Activated T-cell treated with anti-CD3 and anti-CD28 coated beads, Interleukin-2, amount 50 U/mL, for 24 hours (primary cell): ENCODE data around the gene CAMKK2.
"Not testable (repeated sequence)": the region's sequence is repeated elsewhere in the genome, so short reads cannot be mapped to it uniquely, and the experiment has no call there.

ENCODE experiments used
- DNase-seq: peaks from one replicate; pipeline ENCODE4 v3.0.0-alpha.2; 2020
- H3K27ac Mint-ChIP-seq: 2 replicates; pipeline ENCODE4 v1.8.0; 2020; ENCODE audit warnings: mild to moderate bottlenecking, mixed read lengths
- H3K27me3 Mint-ChIP-seq: 2 replicates; pipeline ENCODE4 v1.8.0; 2020; ENCODE audit warnings: mixed read lengths
- H3K36me3 Mint-ChIP-seq: 2 replicates; pipeline ENCODE4 v1.8.0; 2020; ENCODE audit warnings: low read depth, mixed read lengths
- H3K4me1 Mint-ChIP-seq: 2 replicates; pipeline ENCODE4 v1.8.0; 2020; ENCODE audit warnings: low read depth, mixed read lengths
- H3K4me3 Mint-ChIP-seq: 2 replicates; pipeline ENCODE4 v1.8.0; 2020; ENCODE audit warnings: mild to moderate bottlenecking, moderate library complexity, mixed read lengths
- H3K9me3 Mint-ChIP-seq: 2 replicates; pipeline ENCODE4 v1.8.0; 2020; ENCODE audit warnings: mixed read lengths

Gene CAMKK2

DNA sequence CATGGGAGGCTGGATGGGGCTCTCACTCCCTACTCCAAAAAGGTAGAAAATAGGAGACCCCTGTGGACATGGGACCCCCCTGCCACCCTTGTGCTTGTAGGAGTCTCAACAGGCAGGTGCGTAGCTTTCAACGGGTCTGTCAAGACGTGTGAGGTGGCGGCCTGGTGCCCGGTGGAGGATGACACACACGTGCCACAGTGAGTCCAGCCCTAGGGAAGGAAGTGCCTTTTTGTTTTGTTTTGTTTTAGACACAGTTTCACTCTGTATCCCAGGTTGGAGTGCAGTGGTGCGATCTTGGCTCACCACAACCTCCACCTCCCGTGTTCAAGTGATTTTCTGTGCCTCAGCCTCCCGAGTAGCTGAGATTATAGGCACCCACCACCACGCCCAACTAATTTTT, 73.7 kb downstream of the CAMKK2 start:
- H3K4me1 Mint-ChIP-seq, result peaks cover 41% of the 10 kb centered on the region
- no peaks in the 10 kb centered on the region for H3K9me3 Mint-ChIP-seq
- peak overlapping the region; percentile 78 for H3K27ac Mint-ChIP-seq
- peaks cover 62% of the 10 kb centered on the region for H3K36me3 Mint-ChIP-seq
- DNase-seq, result no peak
- no peaks in the 10 kb centered on the region for H3K27me3 Mint-ChIP-seq
- no peak overlapping the region for H3K4me3 Mint-ChIP-seq

DNA sequence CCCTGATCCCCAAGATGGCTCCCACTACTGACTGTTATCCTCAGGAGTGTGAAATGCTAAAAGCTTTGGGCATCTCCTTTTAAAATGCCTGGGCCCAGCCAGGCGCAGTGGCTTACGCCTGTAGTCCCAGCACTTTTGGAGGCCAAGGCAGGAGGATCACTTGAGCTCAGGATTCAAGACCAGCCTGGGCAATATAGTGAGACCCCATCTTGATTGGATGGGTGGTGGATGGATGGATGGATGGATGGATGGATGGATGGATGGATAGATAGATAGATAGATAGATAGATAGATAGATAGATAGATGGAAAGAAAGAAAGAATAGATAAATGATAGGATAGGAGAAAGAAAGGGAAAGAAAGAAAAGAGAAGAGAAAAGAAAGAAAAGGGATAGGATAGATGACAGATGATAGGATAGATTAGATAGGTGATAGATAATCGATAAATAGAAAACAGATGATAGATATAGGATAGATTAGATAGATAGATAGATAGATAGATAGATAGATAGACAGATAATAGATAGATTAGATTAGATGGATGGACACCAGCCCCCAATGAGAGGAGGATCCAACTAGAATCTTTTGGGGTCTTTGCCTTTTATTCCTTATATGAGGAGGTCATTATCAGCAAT, 77.0 kb downstream of the CAMKK2 start:
- no peaks in the 10 kb centered on the region for H3K9me3 Mint-ChIP-seq
- H3K27ac Mint-ChIP-seq, result no peak overlapping the region
- H3K27me3 Mint-ChIP-seq, result no peaks in the 10 kb centered on the region
- H3K4me3 Mint-ChIP-seq, result no peak overlapping the region
- peaks cover 54% of the 10 kb centered on the region for H3K36me3 Mint-ChIP-seq
- DNase-seq, result no peak
- H3K4me1 Mint-ChIP-seq, result peaks cover 45% of the 10 kb centered on the region

GRCh38 chr12:121218588-121219352, 77.7 kb downstream of the CAMKK2 start:
- peaks cover 55% of the 10 kb centered on the region for H3K36me3 Mint-ChIP-seq
- DNase-seq, result no peak
- H3K9me3 Mint-ChIP-seq, result no peaks in the 10 kb centered on the region
- no peaks in the 10 kb centered on the region for H3K27me3 Mint-ChIP-seq
- H3K27ac Mint-ChIP-seq, result peak overlapping the region; percentile 12
- peaks cover 46% of the 10 kb centered on the region for H3K4me1 Mint-ChIP-seq
- H3K4me3 Mint-ChIP-seq, result no peak overlapping the region

- Mint-ChIP-seq H3K27me3 (no peaks in the 10 kb centered on the region), H3K4me1 (peaks cover 46% of the 10 kb centered on the region), H3K9me3 (no peaks in the 10 kb centered on the region), H3K4me3 (no peak overlapping the region), H3K27ac (peak overlapping the region; percentile 37), H3K36me3 (peaks cover 54% of the 10 kb centered on the region)
- DNase-seq, result no peak
Measured at GRCh38 chr12:121217761-121218160, 78.7 kb downstream of the CAMKK2 start.

DNA sequence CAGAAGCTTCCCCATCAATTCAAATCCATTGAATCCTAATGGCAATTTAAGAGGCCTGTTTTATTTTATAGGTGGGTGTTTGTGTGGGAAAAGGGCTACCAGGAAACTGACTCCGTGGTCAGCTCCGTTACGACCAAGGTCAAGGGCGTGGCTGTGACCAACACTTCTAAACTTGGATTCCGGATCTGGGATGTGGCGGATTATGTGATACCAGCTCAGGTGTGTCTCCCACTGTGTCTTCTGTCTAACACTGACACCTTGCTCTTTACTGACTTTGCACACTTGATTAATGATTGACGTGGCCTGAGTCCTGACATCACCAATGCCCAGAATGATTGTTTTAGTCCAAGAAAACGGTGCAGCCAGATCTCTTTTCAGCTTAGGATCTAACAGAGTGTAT, 79.4 kb downstream of the CAMKK2 start:
- H3K9me3 Mint-ChIP-seq, result no peaks in the 10 kb centered on the region
- DNase-seq, result no peak
- H3K36me3 Mint-ChIP-seq, result peaks cover 53% of the 10 kb centered on the region
- H3K4me1 Mint-ChIP-seq, result peaks cover 46% of the 10 kb centered on the region
- H3K27me3 Mint-ChIP-seq, result no peaks in the 10 kb centered on the region
- no peak overlapping the region for H3K4me3 Mint-ChIP-seq
- H3K27ac Mint-ChIP-seq, result peak overlapping the region; percentile 1

GRCh38 chr12:121216102-121216501, 80.4 kb downstream of the CAMKK2 start:
- H3K27ac Mint-ChIP-seq, result peak overlapping the region; percentile 95
- H3K9me3 Mint-ChIP-seq, result no peaks in the 10 kb centered on the region
- no peak for DNase-seq
- peaks cover 48% of the 10 kb centered on the region for H3K4me1 Mint-ChIP-seq
- no peak overlapping the region for H3K4me3 Mint-ChIP-seq
- H3K36me3 Mint-ChIP-seq, result peaks cover 52% of the 10 kb centered on the region
- H3K27me3 Mint-ChIP-seq, result no peaks in the 10 kb centered on the region

DNA sequence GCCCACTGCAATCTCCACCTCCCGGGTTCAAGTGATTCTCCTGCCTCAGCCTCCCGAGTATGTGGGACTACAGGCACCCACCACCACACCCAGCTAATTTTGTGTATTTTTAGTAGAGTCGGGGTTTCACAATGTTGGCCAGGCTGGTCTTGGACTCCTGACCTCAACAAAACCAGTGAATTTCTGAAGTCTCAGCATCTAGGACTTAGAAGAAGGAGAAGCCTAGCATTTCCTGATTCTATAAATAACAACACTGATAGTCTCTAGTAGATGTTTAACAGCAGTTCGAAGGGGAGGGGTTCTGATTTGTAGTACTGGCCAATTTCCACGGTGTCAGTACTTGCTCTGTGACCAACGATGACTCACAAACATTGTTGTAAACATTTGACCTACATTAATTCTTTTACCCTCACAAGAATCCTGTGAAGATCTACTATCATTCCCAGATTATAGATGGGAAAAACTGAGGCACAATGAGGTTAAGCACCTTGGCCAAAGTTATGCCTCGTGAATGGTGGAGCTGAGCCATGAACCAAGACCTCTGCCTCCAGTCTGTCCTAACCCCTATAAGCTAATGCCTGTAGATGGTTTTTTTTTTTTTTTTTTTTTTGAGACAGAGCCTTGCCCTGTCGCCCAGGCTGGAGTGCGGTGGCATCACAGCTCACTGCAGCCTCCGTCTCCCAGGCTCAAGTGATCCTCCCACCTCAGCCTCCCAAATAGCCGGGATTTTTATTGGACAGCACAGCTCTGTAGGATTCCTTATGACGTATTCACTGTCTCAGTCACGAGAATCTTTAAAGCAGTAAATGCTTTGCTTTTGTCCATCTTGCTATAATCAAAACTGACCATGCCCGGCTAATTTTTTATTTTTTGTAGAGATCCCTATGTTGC, 81.4 kb downstream of the CAMKK2 start:
- DNase-seq, result no peak
- Mint-ChIP-seq H3K9me3 (no peaks in the 10 kb centered on the region), H3K27ac (peak overlapping the region; percentile 95), H3K27me3 (no peaks in the 10 kb centered on the region), H3K36me3 (peaks cover 56% of the 10 kb centered on the region), H3K4me1 (peaks cover 56% of the 10 kb centered on the region), H3K4me3 (peak overlapping the region; percentile 49)

DNA sequence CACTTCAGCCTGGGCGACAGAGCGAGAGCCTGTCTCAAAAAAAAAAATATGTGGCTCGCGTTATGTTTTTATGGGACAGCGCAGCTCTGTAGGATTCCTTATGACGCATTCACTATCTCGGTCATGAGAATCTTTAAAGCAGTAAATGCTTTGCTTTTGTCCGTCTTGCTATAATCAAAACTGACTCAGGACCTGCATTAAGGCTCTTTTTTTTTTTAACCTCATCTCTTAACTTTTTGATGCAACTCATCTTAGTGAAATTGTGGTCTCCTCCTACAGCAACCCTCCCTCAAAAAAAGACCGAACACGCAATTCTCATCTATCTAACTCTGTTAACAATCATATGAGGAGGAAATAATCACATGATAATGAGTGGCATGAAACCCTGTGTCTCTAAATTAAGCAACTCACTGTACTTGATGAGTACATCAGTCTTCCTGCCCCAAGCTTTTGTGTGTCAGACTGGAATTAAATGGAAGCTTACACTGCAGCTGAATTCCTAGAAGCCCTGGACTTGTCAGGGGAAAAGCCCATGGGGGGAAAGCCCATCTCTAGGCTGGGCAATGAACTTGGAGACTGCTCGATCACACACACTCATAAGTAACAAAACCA, 82.2 kb downstream of the CAMKK2 start:
- H3K27me3 Mint-ChIP-seq, result no peaks in the 10 kb centered on the region
- peaks cover 58% of the 10 kb centered on the region for H3K4me1 Mint-ChIP-seq
- H3K36me3 Mint-ChIP-seq, result peaks cover 52% of the 10 kb centered on the region
- H3K27ac Mint-ChIP-seq, result peak overlapping the region; percentile 95
- H3K4me3 Mint-ChIP-seq, result peak overlapping the region; percentile 49
- no peaks in the 10 kb centered on the region for H3K9me3 Mint-ChIP-seq
- peak; percentile 46 for DNase-seq

DNA sequence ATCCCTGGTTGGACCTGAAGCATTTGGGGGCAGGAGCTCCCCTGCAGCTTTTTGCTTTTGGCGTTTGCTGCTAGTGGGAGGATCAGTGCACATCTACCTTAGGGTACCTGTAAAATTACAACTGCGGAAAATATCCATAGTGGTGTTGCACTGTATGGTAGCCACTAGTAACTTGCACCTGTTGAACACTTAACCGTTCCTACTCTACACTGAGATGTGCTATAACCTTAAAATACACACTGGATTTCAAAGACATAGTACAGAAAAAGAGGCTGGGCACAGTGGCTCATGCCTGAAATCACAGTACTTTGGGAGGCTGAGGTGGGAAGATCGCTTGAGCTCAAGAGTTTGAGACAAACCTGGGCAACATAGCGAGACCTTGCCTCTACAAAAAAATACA, 83.6 kb downstream of the CAMKK2 start:
- H3K4me3 Mint-ChIP-seq, result no peak overlapping the region
- no peak for DNase-seq
- peaks cover 45% of the 10 kb centered on the region for H3K36me3 Mint-ChIP-seq
- H3K9me3 Mint-ChIP-seq, result no peaks in the 10 kb centered on the region
- no peaks in the 10 kb centered on the region for H3K27me3 Mint-ChIP-seq
- peak overlapping the region; percentile 52 for H3K27ac Mint-ChIP-seq
- peaks cover 64% of the 10 kb centered on the region for H3K4me1 Mint-ChIP-seq

GRCh38 chr12:121209624-121210572, 86.6 kb downstream of the CAMKK2 start, which contains the start of gene P2RX4:
P2RX4 (plus strand) TSS chr12:121210129; CDS start chr12:121210165, 36 bp downstream.
- Mint-ChIP-seq H3K27me3 (no peaks in the 10 kb centered on the region), H3K27ac (peak within 1 kb of the TSS; percentile 91), H3K36me3 (peaks cover 30% of the 10 kb centered on the region), H3K4me1 (peaks cover 47% of the 10 kb centered on the region), H3K4me3 (peak within 1 kb of the TSS; percentile 85), H3K9me3 (no peaks in the 10 kb centered on the region)
- peak; percentile 93 for DNase-seq

- H3K27me3 Mint-ChIP-seq, result no peaks in the 10 kb centered on the region
- H3K9me3 Mint-ChIP-seq, result no peaks in the 10 kb centered on the region
- peak overlapping the region; percentile 77 for H3K27ac Mint-ChIP-seq
- peaks cover 28% of the 10 kb centered on the region for H3K36me3 Mint-ChIP-seq
- peaks cover 44% of the 10 kb centered on the region for H3K4me1 Mint-ChIP-seq
- DNase-seq, result no peak
- peak overlapping the region; percentile 85 for H3K4me3 Mint-ChIP-seq
Measured at GRCh38 chr12:121209221-121209620, 87.3 kb downstream of the CAMKK2 start.

DNA sequence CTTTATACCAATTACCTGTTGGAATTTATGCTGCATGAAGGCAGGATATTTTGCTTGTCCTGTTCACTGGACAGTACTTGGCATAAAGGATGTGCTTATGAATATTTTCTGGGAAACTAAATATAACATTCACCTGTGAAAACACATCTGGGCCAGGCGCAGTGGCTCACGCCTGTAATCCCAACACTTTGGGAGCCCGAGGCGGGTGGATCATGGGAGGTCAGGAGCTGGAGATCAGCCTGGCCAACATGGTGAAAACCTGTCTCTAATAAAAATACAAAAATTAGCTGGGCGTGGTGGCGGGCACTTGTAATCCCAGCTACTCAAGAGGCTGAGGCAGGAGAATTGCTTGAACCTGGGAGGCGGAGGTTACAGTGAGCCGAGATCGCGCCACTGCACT, 87.9 kb downstream of the CAMKK2 start:
- Mint-ChIP-seq H3K4me3 (peak overlapping the region; percentile 85), H3K36me3 (peaks cover 25% of the 10 kb centered on the region), H3K4me1 (peaks cover 42% of the 10 kb centered on the region)
- not testable (repeated sequence) for H3K9me3 Mint-ChIP-seq, H3K27me3 Mint-ChIP-seq, H3K27ac Mint-ChIP-seq, DNase-seq

DNA sequence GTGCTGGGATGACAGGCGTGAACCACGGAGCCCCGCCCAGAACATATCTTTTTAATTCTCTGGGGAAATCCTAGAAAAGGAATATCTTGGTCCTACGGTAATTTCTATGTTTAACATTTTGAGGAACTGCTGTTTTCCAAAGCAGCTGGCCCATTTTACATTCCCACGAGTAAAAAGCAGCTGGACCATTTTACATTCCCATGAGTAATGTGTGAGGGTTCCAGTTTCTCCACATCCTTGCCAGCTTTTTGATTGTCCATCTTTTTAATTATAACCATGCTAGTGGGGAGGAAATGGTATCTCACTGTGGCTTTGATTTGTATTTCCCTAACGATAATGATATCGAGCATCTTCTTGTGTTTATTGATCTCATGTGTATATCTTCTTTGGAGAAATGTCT, 91.0 kb downstream of the CAMKK2 start:
- Mint-ChIP-seq H3K9me3 (no peaks in the 10 kb centered on the region), H3K27ac (no peak overlapping the region), H3K27me3 (no peaks in the 10 kb centered on the region), H3K4me3 (no peak overlapping the region), H3K36me3 (peaks cover 2% of the 10 kb centered on the region), H3K4me1 (peaks cover 19% of the 10 kb centered on the region)
- DNase-seq, result no peak
